HT1080 (cell line): ENCODE data around the gene FJX1. TPM values are rescaled to one million over a fixed set of nuclear protein-coding genes. Genes with fewer than 3 reads are reported as not detected.

ENCODE experiments used
- DNase-seq: peaks from one replicate; pipeline ENCODE4 v3.0.0-alpha.2; 2015; ENCODE audit warnings: low read depth
- total RNA-seq: library from RNA; depleted of rRNA; stranded (reverse); fragments of >200 nt; shearing (Covaris generic); gene quantifications from 2 replicates; pipeline ENCODE4 v1.2.3, GENCODE V29; 2014

FJX1 gene
- total RNA-seq, 1 experiment from 2014 or later = 32.3 TPM

- DNase-seq = no peak
Observed at GRCh38 chr11:35605706-35606105, 12.6 kb upstream of the FJX1 start.

DNA sequence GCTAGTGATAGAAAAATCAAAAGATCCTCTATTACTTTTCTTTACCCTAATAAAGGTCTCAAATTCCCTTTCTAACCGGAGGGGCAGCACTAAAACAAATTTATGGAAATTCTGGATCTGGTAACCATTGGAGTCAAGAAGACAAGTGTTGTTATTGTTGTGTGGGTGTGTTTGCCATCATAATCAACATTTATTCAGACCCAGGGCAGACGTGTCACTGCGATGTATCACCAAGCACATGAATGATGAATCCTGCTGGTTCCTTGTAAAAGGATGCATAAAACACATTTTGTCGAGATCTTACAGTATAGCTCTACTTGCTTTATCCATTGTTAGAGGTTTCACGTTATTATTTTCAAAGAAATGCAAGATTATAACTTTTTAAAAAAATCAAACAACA, 12.1 kb upstream of the FJX1 start:
- no peak for DNase-seq

GRCh38 chr11:35608502-35608901, 9.8 kb upstream of the FJX1 start:
- no peak for DNase-seq

GRCh38 chr11:35609656-35610055, 8.6 kb upstream of the FJX1 start:
- DNase-seq = no peak

DNA sequence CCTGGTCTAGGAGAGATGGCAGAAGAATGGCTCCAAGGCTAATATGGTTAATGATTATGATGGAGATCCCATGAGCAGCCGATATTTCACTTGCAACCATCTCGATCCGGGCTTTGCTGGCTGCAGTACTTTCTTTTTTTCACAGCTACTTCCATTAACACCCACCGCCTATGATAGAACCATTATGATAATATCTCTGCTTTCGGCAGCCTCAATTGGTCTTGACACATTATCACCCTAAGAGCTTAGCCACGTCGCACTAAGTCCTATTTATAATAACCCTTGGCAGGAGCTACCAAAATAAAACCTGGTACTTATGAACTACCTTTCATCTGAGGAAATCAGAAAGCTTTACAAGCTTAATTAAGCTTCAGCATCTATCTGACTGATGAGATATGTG, 7.6 kb upstream of the FJX1 start:
- DNase-seq = no peak

DNA sequence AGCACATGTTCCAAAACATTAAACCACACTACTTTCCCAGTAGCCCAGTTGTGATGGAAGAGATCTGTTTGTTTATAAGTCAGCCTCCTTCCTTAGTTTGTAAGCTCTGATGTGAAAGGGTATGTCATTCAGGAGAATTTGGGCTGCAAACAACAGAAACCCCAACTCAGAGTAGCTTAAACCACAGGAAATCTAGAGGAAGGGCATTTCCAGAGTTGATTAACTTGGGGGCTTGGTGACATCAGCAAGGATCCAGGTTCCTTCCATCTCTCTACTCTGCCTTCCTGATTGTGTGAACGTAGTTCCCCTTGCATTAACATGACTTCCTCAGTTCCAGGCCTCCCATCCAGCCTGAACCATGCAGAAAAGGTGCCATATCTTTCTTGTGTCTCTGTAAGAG, 6.5 kb upstream of the FJX1 start:
- DNase-seq = no peak

DNA sequence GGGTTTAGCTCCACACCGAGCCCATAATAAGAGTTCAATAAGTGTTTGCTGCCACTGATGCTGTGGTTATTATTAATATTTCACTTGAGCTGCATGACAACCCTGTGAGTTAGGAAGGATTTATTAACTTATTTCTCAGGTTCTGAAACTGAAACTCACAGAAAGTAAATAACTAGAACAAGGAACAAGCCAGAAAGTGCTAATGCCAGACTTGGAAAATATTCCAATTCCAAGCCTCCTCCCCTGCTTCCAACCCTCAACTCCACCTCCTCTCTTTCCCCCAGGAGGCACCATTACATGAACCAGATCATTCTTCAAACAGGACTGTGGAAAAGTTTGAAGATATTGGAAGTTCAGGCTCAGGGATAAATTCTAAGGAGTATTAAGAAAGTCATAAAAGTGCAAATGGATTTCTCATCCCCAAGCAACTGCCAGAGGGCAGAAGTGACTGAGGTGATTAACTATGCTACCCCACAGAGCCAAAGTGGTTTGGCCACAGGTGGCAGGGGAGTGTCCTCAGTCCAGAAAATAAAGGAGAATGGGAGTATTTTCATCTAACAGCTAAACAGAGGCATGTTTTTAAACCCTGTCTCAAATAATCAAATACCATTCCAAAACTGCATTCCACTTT, 3.2 kb upstream of the FJX1 start:
- no peak for DNase-seq

GRCh38 chr11:35615921-35616900, 2.0 kb upstream of the FJX1 start:
- DNase-seq = peak; percentile 50

- DNase-seq = no peak
Observed at GRCh38 chr11:35617316-35617686, 959 bp upstream of the FJX1 start.

GRCh38 chr11:35618497-35619115, 346 bp downstream of the FJX1 start:
- DNase-seq = no peak

GRCh38 chr11:35619116-35619854, 1.0 kb downstream of the FJX1 start:
- DNase-seq = no peak

GRCh38 chr11:35619855-35620640, 1.8 kb downstream of the FJX1 start:
- DNase-seq = no peak

DNA sequence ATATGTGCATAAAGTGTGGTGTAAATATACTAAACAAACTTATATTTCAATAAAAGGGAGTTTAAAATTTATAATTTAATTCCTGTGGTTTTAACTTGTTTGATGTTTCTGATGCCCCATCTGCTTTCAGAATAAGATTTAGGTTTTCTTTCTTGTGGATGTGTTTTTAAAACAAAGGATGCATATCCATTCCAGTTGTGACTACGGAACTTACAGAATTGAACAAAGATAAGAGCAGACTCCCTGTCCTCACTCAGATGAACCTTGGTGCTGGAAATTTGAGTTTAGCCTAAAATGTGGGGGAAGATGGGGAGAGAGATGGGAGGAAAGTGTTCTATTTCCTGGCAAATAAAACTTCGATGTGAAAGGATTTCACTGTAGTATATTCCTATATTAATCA, 2.5 kb downstream of the FJX1 start:
- no peak for DNase-seq

- DNase-seq = no peak
Observed at GRCh38 chr11:35621620-35622019, 3.4 kb downstream of the FJX1 start.

DNA sequence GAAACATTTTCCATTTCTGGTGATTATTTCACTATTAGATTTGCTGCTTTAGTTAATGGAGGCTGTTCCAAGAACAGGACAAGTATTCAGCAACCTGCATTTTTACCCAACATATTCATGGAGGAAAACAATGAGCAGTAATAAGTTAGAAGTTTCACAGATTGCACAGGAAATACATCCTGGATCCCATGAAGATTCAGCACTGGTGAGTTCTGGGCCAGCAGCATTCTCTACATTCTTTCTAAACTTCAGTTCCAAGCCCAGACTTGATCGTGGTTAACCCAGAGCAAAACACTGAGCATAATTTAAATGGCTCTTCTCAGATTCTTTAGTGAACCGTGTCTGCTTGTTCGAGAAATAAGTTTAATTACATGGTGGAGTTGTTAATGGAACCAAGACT, 3.8 kb downstream of the FJX1 start:
- peak; percentile 69 for DNase-seq

GRCh38 chr11:35623621-35624168, 5.4 kb downstream of the FJX1 start:
- DNase-seq = peak; percentile 51

DNA sequence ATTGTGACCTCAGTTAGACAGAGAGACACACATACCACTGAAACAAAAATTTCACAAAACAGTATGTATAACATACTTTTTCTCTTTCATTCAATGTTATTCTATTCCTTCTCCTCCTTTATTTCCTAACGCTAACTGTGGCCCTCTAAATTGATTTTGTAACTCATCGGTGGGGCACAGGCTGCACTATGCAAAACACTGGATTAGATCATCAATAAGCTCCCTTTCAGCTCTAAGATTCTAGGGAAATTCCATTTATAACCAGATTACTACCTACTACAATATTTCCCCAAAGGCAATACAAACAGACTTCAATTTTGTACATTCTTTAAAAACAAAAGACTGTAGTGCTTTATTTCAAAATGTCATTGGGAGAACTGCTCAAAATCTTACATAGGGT, 6.1 kb downstream of the FJX1 start:
- no peak for DNase-seq

DNA sequence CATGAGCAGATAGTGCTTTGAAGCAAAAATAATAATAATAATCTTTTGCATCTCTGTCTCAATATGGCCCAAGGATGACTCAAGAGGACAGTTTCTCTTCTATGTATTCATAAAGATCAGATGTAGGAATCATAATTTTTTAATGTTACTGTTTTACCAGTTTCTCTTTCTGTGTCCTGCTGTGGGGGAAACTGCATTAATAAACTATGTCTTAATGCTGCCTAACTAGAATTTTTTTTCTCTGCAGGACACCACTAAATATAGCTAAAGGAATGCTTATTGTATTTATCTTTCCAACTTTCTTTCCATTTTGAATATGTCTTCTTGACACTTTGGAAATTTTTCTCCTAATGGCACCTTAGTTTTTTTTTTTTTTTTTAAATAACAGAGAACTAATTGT, 6.5 kb downstream of the FJX1 start:
- DNase-seq = no peak

- no peak for DNase-seq
Observed at GRCh38 chr11:35626501-35626900, 8.2 kb downstream of the FJX1 start.

DNA sequence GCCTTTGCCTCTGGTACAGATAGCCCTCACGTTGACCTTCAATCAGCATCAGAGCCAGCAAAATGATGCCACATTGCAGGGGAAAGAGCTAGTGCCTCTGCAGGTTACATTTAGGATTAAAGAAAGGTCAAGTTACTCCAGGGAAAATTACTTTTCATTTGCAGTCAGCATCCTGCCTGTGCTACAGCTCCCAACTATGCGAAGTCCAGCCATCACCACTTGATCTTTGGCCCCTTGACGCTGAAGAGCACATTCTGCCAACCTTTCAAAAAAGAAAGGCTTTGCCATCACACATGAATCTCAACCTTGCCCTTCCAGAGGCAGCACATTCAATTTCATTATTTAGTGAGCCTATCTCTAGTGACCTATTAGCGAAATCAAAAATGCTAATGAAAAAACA, 11.3 kb downstream of the FJX1 start:
- DNase-seq = no peak

GRCh38 chr11:35629914-35630313, 11.7 kb downstream of the FJX1 start:
- peak; percentile 98 for DNase-seq
